Spinal cord (tissue), 10 donors: ENCODE data around the gene ERBB3. TPM values are rescaled to one million over a fixed set of nuclear protein-coding genes. Genes with fewer than 3 reads are reported as not detected.
A peak's percentile ranks its signal among the peaks of the same experiment; 100 is the strongest.

Experiments used
- DNase-seq, 6 donors: peaks; one replicate each; pipeline versions ENCODE4 v3.0.0 to v3.0.0-alpha.2; 2013 to 2015; ENCODE audit warnings: low spot score in 6 of 6, low read depth in 4 of 6
- H3K27ac ChIP-seq: one replicate; pipeline ENCODE4 v1.5.1; 2013; ENCODE audit warnings: low read depth, low read length, control low read depth
- H3K27me3 ChIP-seq: one replicate; pipeline ENCODE4 v1.6.1; 2013; ENCODE audit warnings: low read length; ENCODE audit not compliant: control insufficient read depth, insufficient read depth
- H3K36me3 ChIP-seq: one replicate; pipeline ENCODE4 v1.6.1; 2013; ENCODE audit warnings: low read length; ENCODE audit not compliant: control insufficient read depth, insufficient read depth
- H3K4me1 ChIP-seq: one replicate; pipeline ENCODE4 v1.6.1; 2013; ENCODE audit warnings: low read length; ENCODE audit not compliant: control insufficient read depth, insufficient read depth
- H3K4me3 ChIP-seq: one replicate; pipeline ENCODE4 v1.5.1; 2013; ENCODE audit warnings: low read depth, low read length, control low read depth
- H3K9me3 ChIP-seq: one replicate; pipeline ENCODE4 v1.6.1; 2013; ENCODE audit warnings: low read length; ENCODE audit not compliant: control insufficient read depth, insufficient read depth
- WGBS: methylation state at CpG from one replicate; pipeline ENCODE4 v1.1.5; 2013; ENCODE audit warnings: missing lambda C conversion rate; ENCODE audit not compliant: insufficient coverage; 5-methylcytosine and 5-hydroxymethylcytosine counted together
- polyA plus RNA-seq, 2 donors: library from polyadenylated mRNA; unstranded; fragments of 120-200 nt; gene quantifications; one replicate each; pipeline ENCODE4 v1.2.1, GENCODE V29; 2013; ENCODE audit not compliant: insufficient read length in 2 of 2
- total RNA-seq, 2 donors: library from RNA; depleted of rRNA in 1 of 2; stranded (reverse); fragments of 120-200 nt in 1 of 2; fragments of >200 nt in 1 of 2; gene quantifications; one replicate each; pipeline versions ENCODE4 v1.2.3 to v1.2.4, GENCODE V29; 2013 to 2014
- donor health status: healthy.

Gene ERBB3
- total and polyA plus RNA-seq, 4 donors = 41.1 to 95.1 (median 72.0) TPM

GRCh38 chr12:56118688-56119357 lies 38.9 kb downstream of the ERBB3 start:
- under 1% methylated on average over 7 of the region's 13 CpGs for WGBS
- DNase-seq = no peak
- peak overlapping the region; percentile 94 for H3K27ac ChIP-seq
- no peaks in the 10 kb centered on the region for H3K9me3 ChIP-seq
- H3K4me1 ChIP-seq = peaks cover 20% of the 10 kb centered on the region
- no peaks in the 10 kb centered on the region for H3K27me3 ChIP-seq
- peaks cover 24% of the 10 kb centered on the region for H3K36me3 ChIP-seq
- H3K4me3 ChIP-seq = peak overlapping the region; percentile 100

DNA sequence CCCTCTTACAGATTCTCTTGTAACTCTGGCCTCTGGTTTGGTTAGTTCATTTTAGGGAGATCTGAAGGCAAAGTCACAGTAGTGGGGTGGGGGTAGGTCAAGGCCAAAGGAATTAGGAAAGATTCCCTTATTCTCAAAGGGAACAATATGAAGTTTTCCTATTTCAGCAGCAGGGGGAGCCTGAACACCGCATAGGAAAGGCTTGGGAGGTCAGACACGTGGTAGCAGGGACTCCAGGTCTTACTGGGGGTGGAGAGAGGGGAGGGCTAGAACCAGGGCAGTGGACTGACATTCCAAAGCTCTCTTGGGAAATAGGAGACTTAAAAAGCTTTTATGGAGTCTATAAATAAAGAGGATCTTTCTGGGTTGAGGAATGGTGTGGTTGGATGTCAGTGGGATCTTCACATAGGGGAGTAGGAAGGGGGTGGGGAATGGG lies 39.4 kb downstream of the ERBB3 start:
- DNase-seq = peak in 2 of 6 donors; percentile 84 to 88
- H3K27me3 ChIP-seq = no peaks in the 10 kb centered on the region
- H3K27ac ChIP-seq = peak overlapping the region; percentile 94
- H3K4me3 ChIP-seq = peak overlapping the region; percentile 100
- H3K9me3 ChIP-seq = no peaks in the 10 kb centered on the region
- peaks cover 24% of the 10 kb centered on the region for H3K36me3 ChIP-seq
- WGBS = 0% methylated on average over 2 of the region's 2 CpGs
- H3K4me1 ChIP-seq = peaks cover 20% of the 10 kb centered on the region

DNA sequence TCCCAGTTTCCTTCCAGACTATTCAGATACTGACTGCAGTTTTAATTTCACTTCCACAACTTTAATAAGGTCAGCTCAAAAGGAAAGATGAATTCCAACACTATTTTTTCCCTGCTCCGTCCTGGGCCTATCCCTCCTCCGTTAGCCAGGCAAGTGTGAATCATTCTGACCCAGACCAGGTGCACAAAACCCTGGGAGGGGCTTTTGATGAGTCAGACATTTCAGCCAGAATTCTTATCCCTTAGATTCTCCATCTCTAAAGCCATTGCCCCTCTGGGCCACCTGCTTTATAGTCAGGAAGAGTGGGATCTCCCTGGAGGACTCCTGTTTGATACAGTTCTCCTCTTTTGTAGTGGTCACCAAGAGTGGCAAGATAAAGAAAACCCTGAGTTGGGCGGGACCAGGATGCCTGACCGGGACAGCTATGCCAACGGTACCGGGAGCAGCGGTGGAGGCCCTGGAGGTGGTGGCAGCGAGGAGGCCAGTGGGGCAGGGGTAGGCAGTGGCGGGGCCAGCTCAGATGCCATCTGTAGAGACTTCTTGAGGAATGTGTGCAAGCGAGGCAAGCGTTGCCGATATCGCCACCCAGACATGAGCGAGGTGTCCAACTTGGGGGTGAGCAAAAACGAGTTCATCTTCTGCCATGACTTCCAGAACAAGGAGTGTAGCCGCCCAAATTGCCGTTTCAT lies 40.3 kb downstream of the ERBB3 start:
- Histone ChIP-seq H3K27me3 (no peaks in the 10 kb centered on the region), H3K4me3 (no peak overlapping the region), H3K9me3 (no peaks in the 10 kb centered on the region), H3K36me3 (peaks cover 27% of the 10 kb centered on the region), H3K27ac (no peak overlapping the region), H3K4me1 (peaks cover 19% of the 10 kb centered on the region)
- DNase-seq = no peak
- 97% methylated on average over 14 of the region's 17 CpGs for WGBS

DNA sequence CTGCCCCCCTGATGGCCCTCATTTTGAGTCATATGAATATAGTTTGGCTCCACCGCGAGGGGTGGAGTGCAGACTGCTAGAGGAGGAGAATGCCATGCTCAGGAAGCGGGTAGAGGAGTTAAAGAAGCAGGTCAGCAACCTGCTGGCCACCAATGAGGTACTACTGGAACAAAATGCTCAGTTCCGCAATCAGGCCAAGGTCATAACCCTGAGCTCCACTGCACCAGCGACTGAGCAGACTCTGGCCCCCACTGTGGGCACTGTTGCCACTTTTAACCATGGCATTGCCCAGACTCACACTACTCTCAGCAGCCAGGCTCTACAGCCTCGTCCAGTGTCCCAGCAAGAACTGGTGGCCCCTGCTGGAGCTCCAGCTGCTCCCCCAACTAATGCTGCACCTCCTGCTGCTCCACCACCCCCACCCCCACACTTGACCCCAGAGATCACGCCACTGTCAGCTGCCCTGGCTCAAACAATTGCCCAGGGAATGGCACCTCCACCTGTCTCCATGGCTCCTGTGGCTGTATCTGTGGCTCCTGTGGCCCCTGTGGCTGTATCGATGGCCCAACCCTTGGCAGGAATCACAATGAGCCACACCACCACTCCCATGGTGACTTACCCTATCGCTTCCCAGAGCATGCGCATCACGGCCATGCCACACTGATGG lies 41.4 kb downstream of the ERBB3 start:
- H3K4me1 ChIP-seq = peaks cover 16% of the 10 kb centered on the region
- peaks cover 28% of the 10 kb centered on the region for H3K36me3 ChIP-seq
- no peak overlapping the region for H3K27ac ChIP-seq
- H3K27me3 ChIP-seq = no peaks in the 10 kb centered on the region
- H3K4me3 ChIP-seq = no peak overlapping the region
- no peaks in the 10 kb centered on the region for H3K9me3 ChIP-seq
- no peak for DNase-seq
- WGBS = 88% methylated on average over 11 of the region's 11 CpGs

DNA sequence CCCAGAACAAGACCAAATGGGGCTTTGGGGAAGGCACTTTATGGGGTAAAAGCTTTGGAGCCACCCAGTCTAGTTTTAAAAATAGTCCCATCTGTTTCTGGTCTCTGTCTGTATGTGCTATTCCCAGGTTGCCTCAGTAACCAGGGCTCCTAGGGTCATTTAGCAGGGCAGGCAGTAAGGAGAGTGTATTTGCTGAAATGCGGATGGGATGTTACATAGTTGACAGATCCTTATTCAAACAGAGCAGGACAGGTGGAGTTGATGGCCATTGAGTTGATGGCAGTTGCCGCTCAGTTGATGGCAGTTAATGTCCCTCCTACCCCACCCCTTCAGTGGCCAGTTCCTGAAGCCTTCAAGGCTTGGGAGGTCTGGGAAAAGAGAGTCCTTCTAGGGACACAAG lies 42.7 kb downstream of the ERBB3 start:
- H3K36me3 ChIP-seq = peaks cover 28% of the 10 kb centered on the region
- no peaks in the 10 kb centered on the region for H3K9me3 ChIP-seq
- H3K4me3 ChIP-seq = no peak overlapping the region
- H3K27ac ChIP-seq = no peak overlapping the region
- H3K4me1 ChIP-seq = peaks cover 17% of the 10 kb centered on the region
- WGBS = no CpG with 5 or more reads among the region's 2 CpGs
- no peak for DNase-seq
- no peaks in the 10 kb centered on the region for H3K27me3 ChIP-seq

DNA sequence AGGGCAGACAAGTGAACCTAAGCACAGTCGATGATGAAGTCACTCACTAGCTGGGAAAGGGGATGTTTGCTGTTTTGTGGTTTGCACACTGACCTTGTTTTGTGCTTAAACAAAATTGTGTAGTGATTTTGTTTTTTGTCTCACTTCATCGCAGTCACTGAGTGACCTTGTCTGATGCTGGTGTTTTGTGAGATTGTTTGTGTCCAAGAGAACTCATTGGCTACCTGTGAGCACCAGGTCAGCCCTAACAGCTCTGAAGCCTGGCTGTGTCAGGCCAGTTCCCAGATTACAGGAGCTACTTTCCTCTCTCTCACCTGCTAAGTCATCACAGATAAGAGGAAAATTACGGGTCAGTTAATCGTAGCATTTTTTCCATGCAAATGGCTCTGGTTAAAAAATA lies 44.2 kb downstream of the ERBB3 start:
- Histone ChIP-seq H3K27me3 (no peaks in the 10 kb centered on the region), H3K4me1 (peaks cover 19% of the 10 kb centered on the region), H3K9me3 (no peaks in the 10 kb centered on the region), H3K4me3 (no peak overlapping the region), H3K27ac (no peak overlapping the region), H3K36me3 (peaks cover 28% of the 10 kb centered on the region)
- DNase-seq = no peak
- 94% methylated on average over 4 of the region's 4 CpGs for WGBS

GRCh38 chr12:56126732-56127239 lies 46.8 kb downstream of the ERBB3 start:
- peak overlapping the region; percentile 86 for H3K27ac ChIP-seq
- peaks cover 30% of the 10 kb centered on the region for H3K4me1 ChIP-seq
- WGBS = 83% methylated on average over 3 of the region's 3 CpGs
- DNase-seq = no peak
- peaks cover 27% of the 10 kb centered on the region for H3K36me3 ChIP-seq
- H3K27me3 ChIP-seq = no peaks in the 10 kb centered on the region
- H3K4me3 ChIP-seq = no peak overlapping the region
- H3K9me3 ChIP-seq = no peaks in the 10 kb centered on the region

DNA sequence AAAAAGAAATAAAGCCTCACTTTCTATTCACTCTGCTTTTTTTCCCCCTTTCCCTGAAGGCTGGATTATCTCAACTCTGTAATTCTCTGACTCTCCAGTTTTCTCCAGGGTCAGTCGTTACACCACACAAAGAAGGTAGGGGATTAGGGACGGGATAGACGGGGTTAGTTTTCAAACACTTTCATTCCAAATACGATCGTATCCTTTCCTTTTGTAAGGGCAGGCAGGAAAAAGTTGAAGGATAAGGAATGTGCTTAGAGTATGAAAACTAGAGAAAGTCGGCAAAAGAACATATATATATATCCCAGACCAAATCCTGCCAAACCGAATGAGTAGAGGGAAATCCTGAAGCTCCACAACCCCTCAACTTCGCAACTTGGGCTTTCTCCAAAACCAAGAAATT lies 47.5 kb downstream of the ERBB3 start:
- WGBS = 0% methylated on average over 2 of the region's 8 CpGs

GRCh38 chr12:56127888-56128669 lies 48.1 kb downstream of the ERBB3 start, which contains the start of gene ESYT1:
Gene ESYT1, plus strand, starts transcription at chr12:56128267. Its CDS starts 53 bp downstream, at chr12:56128320.
- WGBS = under 1% methylated on average over 48 of the region's 49 CpGs
- peaks cover 30% of the 10 kb centered on the region for H3K4me1 ChIP-seq

More for the DNA sequence above, 47.5 kb downstream of the ERBB3 start:
- Histone ChIP-seq H3K27ac (peak overlapping the region; percentile 86), H3K27me3 (no peaks in the 10 kb centered on the region), H3K4me3 (peak overlapping the region; percentile 91), H3K9me3 (no peaks in the 10 kb centered on the region), H3K4me1 (peaks cover 30% of the 10 kb centered on the region), H3K36me3 (peaks cover 29% of the 10 kb centered on the region)
- DNase-seq = no peak

More at GRCh38 chr12:56127888-56128669, 48.1 kb downstream of the ERBB3 start, which contains the start of gene ESYT1:
- peaks cover 35% of the 10 kb centered on the region for H3K36me3 ChIP-seq
- no peaks in the 10 kb centered on the region for H3K27me3 ChIP-seq
- peak within 1 kb of the TSS; percentile 91 for H3K4me3 ChIP-seq
- H3K9me3 ChIP-seq = no peaks in the 10 kb centered on the region
- DNase-seq = peak in 5 of 6 donors; percentile 95 to 100 (median 98)
- peak within 1 kb of the TSS; percentile 92 for H3K27ac ChIP-seq
